Measurements from ENCODE around the gene SEC24B.

DNA sequence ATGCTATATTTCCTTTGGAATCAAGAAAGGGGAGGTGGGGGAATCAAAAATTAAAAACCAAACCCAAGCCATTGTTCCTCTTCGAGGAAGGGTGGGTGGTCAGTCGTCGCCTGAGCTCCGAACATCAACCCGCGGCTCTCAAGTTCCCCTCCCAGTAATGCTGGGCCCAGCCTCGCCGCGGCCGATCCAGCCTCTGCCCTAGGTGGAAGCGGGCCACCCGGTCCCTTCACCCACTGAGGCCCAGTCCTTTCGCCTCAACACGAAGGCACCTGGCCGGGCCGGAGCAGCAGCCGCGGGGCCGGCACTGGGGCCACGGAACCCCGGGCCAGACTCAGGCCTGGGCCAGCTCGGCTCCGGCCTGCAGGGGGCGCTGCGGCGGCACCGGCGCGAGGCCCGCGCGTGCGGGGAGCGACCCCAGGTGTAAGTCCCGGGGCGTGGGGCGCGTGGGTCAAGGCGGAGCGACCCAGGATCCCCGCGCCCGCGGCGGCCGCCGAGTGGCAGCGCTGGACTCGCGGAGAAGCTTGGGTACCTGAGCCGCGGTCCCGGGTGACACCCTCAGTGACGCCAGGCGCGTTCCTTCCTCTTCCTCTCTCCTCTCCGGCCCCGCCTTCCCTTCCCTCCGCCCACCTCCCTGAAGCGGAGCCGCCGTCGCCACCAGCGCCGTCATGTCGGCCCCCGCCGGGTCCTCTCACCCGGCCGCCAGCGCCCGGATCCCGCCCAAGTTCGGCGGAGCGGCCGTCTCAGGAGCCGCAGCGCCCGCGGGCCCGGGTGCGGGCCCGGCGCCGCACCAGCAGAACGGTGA is at the start of gene SEC24B:
- TF ChIP-seq POLR2A (IDR thresholded peaks at IDR 0.05), result peak; percentile 61
- TF ChIP-seq, protein P1, sequence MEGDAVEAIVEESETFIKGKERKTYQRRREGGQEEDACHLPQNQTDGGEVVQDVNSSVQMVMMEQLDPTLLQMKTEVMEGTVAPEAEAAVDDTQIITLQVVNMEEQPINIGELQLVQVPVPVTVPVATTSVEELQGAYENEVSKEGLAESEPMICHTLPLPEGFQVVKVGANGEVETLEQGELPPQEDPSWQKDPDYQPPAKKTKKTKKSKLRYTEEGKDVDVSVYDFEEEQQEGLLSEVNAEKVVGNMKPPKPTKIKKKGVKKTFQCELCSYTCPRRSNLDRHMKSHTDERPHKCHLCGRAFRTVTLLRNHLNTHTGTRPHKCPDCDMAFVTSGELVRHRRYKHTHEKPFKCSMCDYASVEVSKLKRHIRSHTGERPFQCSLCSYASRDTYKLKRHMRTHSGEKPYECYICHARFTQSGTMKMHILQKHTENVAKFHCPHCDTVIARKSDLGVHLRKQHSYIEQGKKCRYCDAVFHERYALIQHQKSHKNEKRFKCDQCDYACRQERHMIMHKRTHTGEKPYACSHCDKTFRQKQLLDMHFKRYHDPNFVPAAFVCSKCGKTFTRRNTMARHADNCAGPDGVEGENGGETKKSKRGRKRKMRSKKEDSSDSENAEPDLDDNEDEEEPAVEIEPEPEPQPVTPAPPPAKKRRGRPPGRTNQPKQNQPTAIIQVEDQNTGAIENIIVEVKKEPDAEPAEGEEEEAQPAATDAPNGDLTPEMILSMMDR (IDR thresholded peaks at IDR 0.05), result peak; percentile 86 to 98 (median 96)
- TF ChIP-seq EP300 (IDR thresholded peaks at IDR 0.05), result no peak

All from ovary (tissue), 3 donors.